Measurements from ENCODE around the gene CHKB. TPM values are rescaled to one million over a fixed set of nuclear protein-coding genes. Genes with fewer than 3 reads are reported as not detected.

The CHKB gene
- total RNA-seq, 4 donors from 2014 or later, result 44.7 to 80.3 (median 51.3) TPM

DNA sequence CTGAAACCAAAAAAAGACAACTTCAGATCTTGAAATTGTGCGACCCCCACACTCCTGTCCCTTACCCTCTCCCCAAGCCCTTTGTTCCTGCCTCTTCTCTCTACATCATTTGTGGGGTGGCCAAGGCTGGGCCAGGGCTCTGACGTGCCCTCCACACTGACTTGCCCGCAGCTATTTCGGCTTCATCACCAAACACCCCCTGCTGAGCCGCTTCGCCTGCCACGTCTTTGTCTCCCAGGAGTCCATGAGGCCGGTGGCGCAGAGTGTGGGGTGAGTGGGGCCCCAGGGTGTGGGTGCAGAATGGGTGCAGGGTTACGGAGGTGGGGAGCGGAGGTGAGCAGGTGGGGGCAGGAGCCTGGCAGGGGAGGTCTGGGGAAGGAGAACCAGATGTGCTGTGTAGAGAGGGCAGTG, 27.4 kb upstream of the CHKB start:
- TF ChIP-seq CTCF (IDR thresholded peaks at IDR 0.05; ENCODE audit: low read depth), result no peak

DNA sequence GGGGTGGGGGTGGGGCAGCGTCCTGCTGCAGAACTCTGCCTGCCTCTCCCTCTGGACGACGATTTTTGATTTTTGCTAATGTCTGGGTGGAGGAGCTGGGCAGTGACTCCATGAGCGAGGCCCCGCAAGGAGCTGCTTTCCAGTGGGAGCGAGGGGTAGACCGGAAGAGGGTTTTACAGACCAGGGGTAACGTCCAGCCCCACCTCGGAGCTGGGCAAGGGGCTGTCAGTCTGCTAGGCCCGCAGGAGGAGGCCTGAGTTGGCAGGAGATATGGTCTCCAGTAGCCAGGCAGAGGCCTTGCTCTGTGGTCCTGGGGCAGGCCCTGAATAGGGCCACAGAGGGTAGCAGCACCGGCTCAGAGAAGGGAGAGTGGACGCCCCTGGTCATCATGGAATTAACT, 26.9 kb upstream of the CHKB start:
- TF ChIP-seq CTCF (IDR thresholded peaks at IDR 0.05; ENCODE audit: low read depth), result no peak

GRCh38 chr22:50608996-50609395, 26.3 kb upstream of the CHKB start:
- no peak for TF ChIP-seq CTCF (IDR thresholded peaks at IDR 0.05; ENCODE audit: low read depth)

DNA sequence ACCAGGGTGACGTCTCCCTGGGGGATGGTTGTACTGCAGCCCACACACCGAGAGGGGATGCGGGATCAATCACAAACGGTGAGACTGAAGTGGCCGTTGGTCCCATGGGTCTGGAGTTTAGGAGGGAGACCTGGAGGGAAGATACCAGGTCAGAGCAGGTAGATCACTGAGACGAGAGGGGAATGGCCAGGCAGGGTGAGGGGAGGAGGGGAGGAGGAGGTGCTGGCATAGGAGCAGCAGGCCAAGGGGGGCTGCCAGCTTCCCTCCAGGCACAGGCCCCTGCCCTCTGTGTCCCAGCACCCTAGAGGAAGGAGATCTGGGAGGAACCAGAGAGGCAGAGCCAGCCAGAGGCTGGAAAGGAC, 25.0 kb upstream of the CHKB start:
- no peak for TF ChIP-seq CTCF (IDR thresholded peaks at IDR 0.05; ENCODE audit: low read depth)

DNA sequence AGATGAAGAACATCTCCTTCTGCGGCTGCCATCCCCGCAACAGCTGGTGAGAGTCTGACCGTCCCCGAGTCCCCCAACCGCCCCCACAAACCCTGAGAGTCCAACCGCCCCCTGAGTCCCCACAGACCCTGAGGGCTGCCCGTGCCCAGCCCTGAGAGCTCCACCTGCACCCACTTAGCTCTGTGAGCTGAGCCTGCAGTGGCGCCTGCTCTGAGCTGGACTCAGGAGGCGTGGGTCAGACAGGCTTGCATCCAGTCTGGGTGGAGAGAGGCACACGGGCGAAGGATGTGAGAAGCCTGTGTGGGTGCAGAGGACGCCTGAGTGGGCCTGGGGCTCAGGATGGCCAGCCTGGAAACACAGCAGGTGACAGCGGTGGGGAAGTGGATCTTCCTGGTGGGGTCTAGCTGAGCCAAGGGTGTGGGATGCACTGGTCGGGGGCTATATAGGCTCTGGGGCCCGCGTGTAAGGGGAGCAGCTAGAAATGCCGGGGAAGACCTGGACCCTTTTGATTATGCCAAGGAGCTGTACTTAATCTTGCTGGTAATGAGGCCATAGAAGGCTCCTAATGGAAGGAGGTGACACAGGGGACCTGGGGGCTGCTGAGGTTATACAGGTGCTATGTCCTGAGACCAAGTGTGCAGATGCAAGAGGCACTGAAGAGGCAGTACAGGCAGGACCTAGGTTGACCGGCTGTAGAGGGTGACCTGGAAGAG, 24.5 kb upstream of the CHKB start:
- no peak for TF ChIP-seq CTCF (IDR thresholded peaks at IDR 0.05; ENCODE audit: low read depth)

DNA sequence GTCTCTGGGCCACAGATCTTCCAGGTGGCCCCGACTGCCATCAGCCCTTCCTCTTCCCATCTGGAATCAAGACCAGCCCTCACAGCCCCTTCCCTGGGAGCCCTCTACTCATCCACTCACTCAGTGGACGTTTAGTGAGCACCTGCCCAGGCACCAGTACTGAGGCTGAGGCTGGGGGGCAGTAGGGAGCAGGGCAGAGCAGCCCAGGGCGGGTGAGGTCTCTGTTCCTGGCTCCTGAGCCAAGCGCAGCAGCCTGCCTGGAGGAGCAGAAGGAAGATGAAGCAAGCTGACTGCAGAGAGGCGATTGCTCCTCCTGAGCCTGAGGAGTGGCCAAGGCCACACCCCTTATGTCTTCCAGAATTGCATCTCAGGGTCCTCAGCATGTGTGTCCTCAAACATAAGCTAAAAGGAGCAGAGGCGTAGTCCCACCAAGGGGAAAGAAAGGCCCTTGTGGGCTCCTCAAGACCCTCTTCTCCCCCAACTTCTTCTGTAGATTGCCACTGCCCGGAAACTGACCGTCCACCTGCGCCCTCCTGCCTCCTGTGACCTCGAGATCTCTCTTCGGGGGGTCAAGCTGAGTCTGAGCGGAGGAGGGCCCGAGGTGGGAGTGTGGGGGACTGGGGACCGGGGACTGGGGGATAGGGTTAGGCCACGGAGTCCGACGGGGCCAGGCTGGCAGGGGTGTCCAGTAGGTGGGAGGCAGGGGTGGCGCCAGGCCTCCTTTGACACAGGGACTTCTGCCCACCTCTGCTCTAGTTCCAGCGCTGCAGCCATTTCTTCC, 23.7 kb upstream of the CHKB start:
- no peak for TF ChIP-seq CTCF (IDR thresholded peaks at IDR 0.05; ENCODE audit: low read depth)

DNA sequence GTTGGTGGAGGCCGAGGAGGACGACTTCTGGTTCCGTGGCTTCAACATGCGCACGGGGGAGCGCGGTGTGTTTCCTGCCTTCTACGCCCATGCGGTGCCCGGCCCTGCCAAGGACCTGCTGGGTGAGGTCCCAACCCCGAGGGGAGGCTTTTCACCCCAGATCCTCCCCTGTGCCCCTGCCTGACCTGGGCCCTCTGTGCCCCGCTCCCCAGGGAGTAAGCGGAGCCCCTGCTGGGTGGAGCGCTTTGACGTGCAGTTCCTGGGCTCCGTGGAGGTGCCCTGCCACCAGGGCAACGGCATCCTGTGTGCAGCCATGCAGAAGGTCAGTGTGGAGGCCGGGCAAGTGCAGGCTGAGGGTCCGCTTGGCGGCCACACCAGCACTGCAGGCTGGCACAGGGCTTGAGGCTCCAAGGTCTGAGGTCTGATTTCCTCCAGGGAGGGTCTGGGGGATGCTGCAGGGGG, 23.0 kb upstream of the CHKB start:
- TF ChIP-seq CTCF (IDR thresholded peaks at IDR 0.05; ENCODE audit: low read depth), result no peak
